ENCODE measurements around the gene JAKMIP1.
"Not testable (repeated sequence)": the region's sequence is repeated elsewhere in the genome, so short reads cannot be mapped to it uniquely, and the experiment has no call there.

The JAKMIP1 gene

GRCh38 chr4:6013564-6013963 is 186.8 kb downstream of the JAKMIP1 start:
- DNase-seq (ENCODE audit: low spot score): no peak

- DNase-seq (ENCODE audit: low spot score): no peak
These were observed 188.1 kb downstream of the JAKMIP1 start for GRCh38 chr4:6012200-6012599.

- DNase-seq (ENCODE audit: low spot score): no peak
These were observed 188.7 kb downstream of the JAKMIP1 start for GRCh38 chr4:6011686-6012085.

GRCh38 chr4:6011271-6011671 is 189.1 kb downstream of the JAKMIP1 start:
- no peak for DNase-seq (ENCODE audit: low spot score)

- no peak for DNase-seq (ENCODE audit: low spot score)
These were observed 189.6 kb downstream of the JAKMIP1 start for GRCh38 chr4:6010789-6011188.

GRCh38 chr4:6009452-6009851 is 190.9 kb downstream of the JAKMIP1 start:
- DNase-seq (ENCODE audit: low spot score): no peak

- no peak for DNase-seq (ENCODE audit: low spot score)
These were observed 191.5 kb downstream of the JAKMIP1 start for GRCh38 chr4:6008766-6009385.

GRCh38 chr4:6008092-6008551 is 192.2 kb downstream of the JAKMIP1 start:
- no peak for DNase-seq (ENCODE audit: low spot score)

- no peak for DNase-seq (ENCODE audit: low spot score)
These were observed 195.2 kb downstream of the JAKMIP1 start for GRCh38 chr4:6005175-6005574.

GRCh38 chr4:6003485-6003884 is 196.9 kb downstream of the JAKMIP1 start:
- not testable (repeated sequence) for DNase-seq (ENCODE audit: low spot score)

- no peak for DNase-seq (ENCODE audit: low spot score)
These were observed 197.4 kb downstream of the JAKMIP1 start for GRCh38 chr4:6002926-6003325.

- DNase-seq (ENCODE audit: low spot score): no peak
These were observed 197.9 kb downstream of the JAKMIP1 start for GRCh38 chr4:6002492-6002833.

GRCh38 chr4:6001680-6002491 is 198.5 kb downstream of the JAKMIP1 start:
- DNase-seq (ENCODE audit: low spot score): no peak

- no peak for DNase-seq (ENCODE audit: low spot score)
These were observed 200.5 kb downstream of the JAKMIP1 start for GRCh38 chr4:5999830-6000365.

- DNase-seq (ENCODE audit: low spot score): no peak
These were observed 201.0 kb downstream of the JAKMIP1 start for GRCh38 chr4:5999356-5999755.

- DNase-seq (ENCODE audit: low spot score): peak; percentile 89
These were observed 201.9 kb downstream of the JAKMIP1 start for GRCh38 chr4:5998333-5998936.

GRCh38 chr4:5996641-5997040 is 203.7 kb downstream of the JAKMIP1 start:
- DNase-seq (ENCODE audit: low spot score): no peak

GRCh38 chr4:5995901-5996623 is 204.3 kb downstream of the JAKMIP1 start:
- no peak for DNase-seq (ENCODE audit: low spot score)

- DNase-seq (ENCODE audit: low spot score): no peak
These were observed 206.2 kb downstream of the JAKMIP1 start for GRCh38 chr4:5993876-5994811.

GRCh38 chr4:5993346-5993745 is 207.0 kb downstream of the JAKMIP1 start:
- not testable (repeated sequence) for DNase-seq (ENCODE audit: low spot score)

GRCh38 chr4:5992828-5993321 is 207.5 kb downstream of the JAKMIP1 start:
- DNase-seq (ENCODE audit: low spot score): no peak

All from Ammon's horn (tissue), 1 donor.